ENCODE results near the gene DCLRE1A. TPM values are rescaled to one million over a fixed set of nuclear protein-coding genes. Genes with fewer than 3 reads are reported as not detected.

DCLRE1A gene
- total and polyA plus RNA-seq, 9 of the 15 experiments (the other 6 are each of a cell fraction or from before 2014, with no cell fraction given) = 8.5 to 25.5 (median 15.5) TPM

GRCh38 chr10:113889911-113890310, 36.0 kb upstream of the DCLRE1A start (continued):
- TF ChIP-seq ZNF592 (IDR thresholded peaks at IDR 0.05) (no peak), L3MBTL2 (IDR thresholded peaks at IDR 0.05) (no peak), ZBTB40 (IDR thresholded peaks at IDR 0.05) (no peak), ZBTB40 (CRISPR knock-in tag; IDR thresholded peaks at IDR 0.05) (no peak), JUNB (CRISPR knock-in tag; conservative IDR thresholded peaks at IDR 0.05) (no peak)
